ENCODE measurements around the gene CCDC50. TPM values are rescaled to one million over a fixed set of nuclear protein-coding genes. Genes with fewer than 3 reads are reported as not detected.

Gene CCDC50
- total RNA-seq, 1 donor from 2014 or later: 89.9 TPM

DNA sequence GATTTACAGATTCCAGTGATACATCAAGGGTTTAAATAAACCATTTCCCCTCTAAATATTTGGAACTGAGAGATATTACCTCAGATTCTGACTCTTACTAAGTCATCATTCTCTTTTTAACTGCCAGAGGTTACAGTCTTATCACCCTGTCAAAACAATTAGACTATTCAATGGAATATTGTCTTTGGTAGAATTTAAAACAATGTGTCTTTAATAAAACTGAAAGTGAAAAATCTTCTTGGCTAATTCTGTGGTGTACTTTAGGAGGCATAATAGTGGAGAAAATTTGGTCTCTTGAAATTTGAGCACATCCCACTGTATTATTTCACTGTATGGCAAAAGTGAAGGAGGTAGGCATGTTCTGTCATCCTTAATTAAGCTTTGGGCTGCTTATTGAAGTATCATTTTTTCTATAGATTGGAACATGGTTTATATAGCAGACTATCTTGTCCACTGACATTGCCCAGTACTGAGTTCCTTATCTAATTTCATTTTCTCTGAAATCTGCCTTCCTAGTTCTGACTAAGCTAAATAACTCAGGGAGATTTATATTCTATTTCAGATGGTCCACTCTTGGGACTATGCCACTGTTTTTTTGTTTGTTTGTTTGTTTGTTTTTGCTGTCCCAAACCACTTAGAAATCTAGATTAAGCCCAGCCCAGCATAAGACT lies 49.1 kb downstream of the CCDC50 start:
- Mint-ChIP-seq H3K9me3 (ENCODE audit: unreplicated experiment) (no peaks in the 10 kb centered on the region), H3K36me3 (ENCODE audit: low read depth, unreplicated experiment) (peaks cover 12% of the 10 kb centered on the region), H3K4me3 (ENCODE audit: unreplicated experiment) (no peak overlapping the region), H3K4me1 (ENCODE audit: low read depth, unreplicated experiment) (peaks cover 29% of the 10 kb centered on the region), H3K27me3 (ENCODE audit: low read depth, unreplicated experiment) (no peaks in the 10 kb centered on the region), H3K27ac (ENCODE audit: unreplicated experiment) (no peak overlapping the region)
- no peak overlapping the region for H3K4me2 ChIP-seq (ENCODE audit: low read length)
- no peak overlapping the region for H3K27ac ChIP-seq (ENCODE audit: low read depth, low read length)
- peaks cover 11% of the 10 kb centered on the region for H3K79me2 ChIP-seq (ENCODE audit: insufficient read depth, low read length)
- H3K4me3 ChIP-seq (ENCODE audit: insufficient read depth, low read depth, low read length): no peak overlapping the region
- H2AFZ ChIP-seq (ENCODE audit: low read depth, low read length): no peak overlapping the region
- no peak for TF ChIP-seq CTCF (IDR thresholded peaks at IDR 0.05; ENCODE audit: insufficient read depth, low read depth, low read length)
- TF ChIP-seq EZH2 (IDR thresholded peaks at IDR 0.05; ENCODE audit: insufficient read depth, low read length): no peak
- H4K20me1 ChIP-seq (ENCODE audit: insufficient read depth, low read length): no peaks in the 10 kb centered on the region
- no peaks in the 10 kb centered on the region for H3K9me3 ChIP-seq (ENCODE audit: insufficient read depth, low read depth, low read length)
- no peaks in the 10 kb centered on the region for H3K27me3 ChIP-seq (ENCODE audit: insufficient read depth, low read length)
- no peak overlapping the region for H3K9ac ChIP-seq (ENCODE audit: low read length)
- FAIRE-seq: no peak
- peaks cover 16% of the 10 kb centered on the region for H3K4me1 ChIP-seq (ENCODE audit: insufficient read depth, low read length)
- DNase-seq (ENCODE audit: low read depth): no peak
- peaks cover 44% of the 10 kb centered on the region for H3K36me3 ChIP-seq (ENCODE audit: insufficient read depth, low read length)

DNA sequence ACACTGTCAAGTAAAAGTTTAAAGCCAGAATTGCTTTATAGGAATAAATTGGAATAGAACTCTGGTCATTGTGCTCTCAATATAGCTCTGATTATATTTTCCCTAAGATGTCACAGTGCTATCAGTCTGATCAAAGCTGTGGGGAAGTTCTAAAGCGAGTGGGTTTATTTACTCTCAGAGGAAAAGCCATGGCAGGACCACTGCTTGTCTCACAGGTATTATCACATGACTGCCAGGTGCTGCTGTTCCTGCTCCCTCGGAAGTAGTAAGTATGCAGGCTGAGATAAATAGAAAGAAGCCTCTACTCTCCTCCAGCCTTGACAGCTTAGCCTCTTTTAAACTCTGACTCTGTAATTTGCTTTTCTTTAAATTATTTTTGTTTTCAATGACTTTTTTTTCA lies 50.3 kb downstream of the CCDC50 start:
- peaks cover 16% of the 10 kb centered on the region for H3K4me1 ChIP-seq (ENCODE audit: insufficient read depth, low read length)
- H3K79me2 ChIP-seq (ENCODE audit: insufficient read depth, low read length): peaks cover 10% of the 10 kb centered on the region
- H4K20me1 ChIP-seq (ENCODE audit: insufficient read depth, low read length): no peaks in the 10 kb centered on the region
- H3K9ac ChIP-seq (ENCODE audit: low read length): no peak overlapping the region
- no peak overlapping the region for H3K4me3 Mint-ChIP-seq (ENCODE audit: unreplicated experiment)
- no peak overlapping the region for H3K27ac Mint-ChIP-seq (ENCODE audit: unreplicated experiment)
- no peaks in the 10 kb centered on the region for H3K9me3 Mint-ChIP-seq (ENCODE audit: unreplicated experiment)
- H2AFZ ChIP-seq (ENCODE audit: low read depth, low read length): no peak overlapping the region
- H3K4me2 ChIP-seq (ENCODE audit: low read length): no peak overlapping the region
- no peaks in the 10 kb centered on the region for H3K27me3 ChIP-seq (ENCODE audit: insufficient read depth, low read length)
- H3K4me1 Mint-ChIP-seq (ENCODE audit: low read depth, unreplicated experiment): peaks cover 30% of the 10 kb centered on the region
- H3K27me3 Mint-ChIP-seq (ENCODE audit: low read depth, unreplicated experiment): no peaks in the 10 kb centered on the region
- no peak for FAIRE-seq
- no peaks in the 10 kb centered on the region for H3K9me3 ChIP-seq (ENCODE audit: insufficient read depth, low read depth, low read length)
- peaks cover 12% of the 10 kb centered on the region for H3K36me3 Mint-ChIP-seq (ENCODE audit: low read depth, unreplicated experiment)
- no peak overlapping the region for H3K27ac ChIP-seq (ENCODE audit: low read depth, low read length)
- H3K4me3 ChIP-seq (ENCODE audit: insufficient read depth, low read depth, low read length): no peak overlapping the region
- TF ChIP-seq CTCF (IDR thresholded peaks at IDR 0.05; ENCODE audit: insufficient read depth, low read depth, low read length) (no peak), EZH2 (IDR thresholded peaks at IDR 0.05; ENCODE audit: insufficient read depth, low read length) (no peak)
- H3K36me3 ChIP-seq (ENCODE audit: insufficient read depth, low read length): peaks cover 44% of the 10 kb centered on the region
- DNase-seq (ENCODE audit: low read depth): no peak

DNA sequence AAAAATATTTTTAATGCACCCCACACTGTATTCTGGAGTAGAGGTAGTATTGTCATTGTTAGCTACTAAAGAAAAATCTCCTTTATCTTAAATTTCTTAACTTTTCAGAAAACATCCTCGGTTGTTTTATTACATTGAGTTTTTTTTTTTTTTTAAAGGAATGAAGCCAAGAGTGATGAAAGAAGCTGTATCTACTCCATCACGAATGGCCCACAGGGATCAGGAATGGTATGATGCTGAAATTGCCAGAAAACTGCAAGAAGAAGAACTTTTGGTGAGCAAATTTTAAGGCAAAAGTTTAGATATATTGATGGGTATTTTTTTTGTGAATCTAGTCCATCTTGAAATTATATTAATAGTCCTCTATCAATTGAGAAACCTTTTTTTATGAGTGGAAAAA lies 50.8 kb downstream of the CCDC50 start:
- no peaks in the 10 kb centered on the region for H3K27me3 ChIP-seq (ENCODE audit: insufficient read depth, low read length)
- Mint-ChIP-seq H3K9me3 (ENCODE audit: unreplicated experiment) (no peaks in the 10 kb centered on the region), H3K4me3 (ENCODE audit: unreplicated experiment) (no peak overlapping the region), H3K27me3 (ENCODE audit: low read depth, unreplicated experiment) (no peaks in the 10 kb centered on the region), H3K27ac (ENCODE audit: unreplicated experiment) (no peak overlapping the region), H3K4me1 (ENCODE audit: low read depth, unreplicated experiment) (peaks cover 30% of the 10 kb centered on the region), H3K36me3 (ENCODE audit: low read depth, unreplicated experiment) (peaks cover 12% of the 10 kb centered on the region)
- H4K20me1 ChIP-seq (ENCODE audit: insufficient read depth, low read length): no peaks in the 10 kb centered on the region
- no peak overlapping the region for H3K4me2 ChIP-seq (ENCODE audit: low read length)
- H3K36me3 ChIP-seq (ENCODE audit: insufficient read depth, low read length): peaks cover 44% of the 10 kb centered on the region
- H3K4me3 ChIP-seq (ENCODE audit: insufficient read depth, low read depth, low read length): no peak overlapping the region
- no peak for DNase-seq (ENCODE audit: low read depth)
- H3K9me3 ChIP-seq (ENCODE audit: insufficient read depth, low read depth, low read length): no peaks in the 10 kb centered on the region
- H2AFZ ChIP-seq (ENCODE audit: low read depth, low read length): no peak overlapping the region
- H3K27ac ChIP-seq (ENCODE audit: low read depth, low read length): no peak overlapping the region
- FAIRE-seq: no peak
- H3K9ac ChIP-seq (ENCODE audit: low read length): no peak overlapping the region
- peaks cover 16% of the 10 kb centered on the region for H3K4me1 ChIP-seq (ENCODE audit: insufficient read depth, low read length)
- peaks cover 13% of the 10 kb centered on the region for H3K79me2 ChIP-seq (ENCODE audit: insufficient read depth, low read length)
- TF ChIP-seq EZH2 (IDR thresholded peaks at IDR 0.05; ENCODE audit: insufficient read depth, low read length) (no peak), CTCF (IDR thresholded peaks at IDR 0.05; ENCODE audit: insufficient read depth, low read depth, low read length) (no peak)
